H9 (cell line): Measurements from ENCODE around the gene CDKAL1. TPM values are rescaled to one million over a fixed set of nuclear protein-coding genes. Genes with fewer than 3 reads are reported as not detected.

Experiments used
- DNase-seq: peaks from one replicate; pipeline ENCODE4 v3.0.0-alpha.2; 2017
- H2AFZ ChIP-seq: one replicate; pipeline ENCODE4 v1.6.1; 2013; ENCODE audit warnings: mild to moderate bottlenecking, low read length, control low read depth, moderate library complexity
- H2AK5ac ChIP-seq: 2 replicates; pipeline ENCODE4 v1.6.1; 2013; ENCODE audit warnings: low read length, control low read depth, mixed read lengths; ENCODE audit not compliant: insufficient read length
- H2BK120ac ChIP-seq: one replicate; pipeline ENCODE4 v1.6.1; 2013; ENCODE audit warnings: low read depth, mild to moderate bottlenecking, low read length, control low read depth, inconsistent platforms; ENCODE audit not compliant: poor library complexity, severe bottlenecking
- H2BK12ac ChIP-seq: 2 replicates; pipeline ENCODE4 v1.6.1; 2013; ENCODE audit warnings: low read length, control low read depth, mixed read lengths, low read depth; ENCODE audit not compliant: insufficient read length
- H2BK15ac ChIP-seq: 2 replicates; pipeline ENCODE4 v1.6.1; 2013; ENCODE audit warnings: low read depth, low read length, control low read depth
- H2BK20ac ChIP-seq: one replicate; pipeline ENCODE4 v1.6.1; 2013; ENCODE audit warnings: low read depth, mild to moderate bottlenecking, low read length, control low read depth, inconsistent platforms; ENCODE audit not compliant: poor library complexity, severe bottlenecking
- H2BK5ac ChIP-seq: 2 replicates; pipeline ENCODE4 v1.6.1; 2013; ENCODE audit warnings: low read length, control low read depth, mixed read lengths; ENCODE audit not compliant: insufficient read length
- H3K14ac ChIP-seq: 2 replicates; pipeline ENCODE4 v1.6.1; 2013; ENCODE audit warnings: low read length, control low read depth; ENCODE audit not compliant: insufficient read depth
- H3K18ac ChIP-seq: 2 replicates; pipeline ENCODE4 v1.6.1; 2013; ENCODE audit warnings: low read depth, mild to moderate bottlenecking, mixed read lengths, low read length, control low read depth; ENCODE audit not compliant: insufficient read length
- H3K23ac ChIP-seq: 2 replicates; pipeline ENCODE4 v1.6.1; 2013; ENCODE audit warnings: low read length, control low read depth, mixed read lengths, low read depth; ENCODE audit not compliant: insufficient read length
- H3K23me2 ChIP-seq: 2 replicates; pipeline ENCODE4 v1.6.1; 2013; ENCODE audit warnings: low read depth, mild to moderate bottlenecking, mixed read lengths, low read length, control low read depth; ENCODE audit not compliant: insufficient read length, poor library complexity, severe bottlenecking
- H3K27ac ChIP-seq: 2 replicates; pipeline ENCODE4 v1.5.1; 2013; ENCODE audit warnings: low read length, control low read depth, mixed read lengths, low read depth; ENCODE audit not compliant: insufficient read length
- H3K27me3 ChIP-seq: 2 replicates; pipeline ENCODE4 v1.6.1; 2013; ENCODE audit warnings: low read length, control low read depth, inconsistent platforms; ENCODE audit not compliant: insufficient read depth
- H3K4ac ChIP-seq: 2 replicates; pipeline ENCODE4 v1.6.1; 2013; ENCODE audit warnings: low read depth, mild to moderate bottlenecking, control low read depth, inconsistent platforms, low read length, moderate library complexity
- H3K4me1 ChIP-seq: 2 replicates; pipeline ENCODE4 v1.6.1; 2013; ENCODE audit warnings: low read length, control low read depth, inconsistent platforms; ENCODE audit not compliant: insufficient read depth
- H3K4me2 ChIP-seq: 2 replicates; pipeline ENCODE4 v1.6.1; 2013; ENCODE audit warnings: low read length, control low read depth, mixed read lengths; ENCODE audit not compliant: insufficient read length, insufficient read depth
- H3K56ac ChIP-seq: 2 replicates; pipeline ENCODE4 v1.6.1; 2013; ENCODE audit warnings: low read depth, mild to moderate bottlenecking, mixed read lengths, low read length, control low read depth; ENCODE audit not compliant: insufficient read length
- H3K79me1 ChIP-seq: 2 replicates; pipeline ENCODE4 v1.6.1; 2013; ENCODE audit warnings: low read depth, mild to moderate bottlenecking, moderate library complexity, low read length, control low read depth, inconsistent platforms; ENCODE audit not compliant: insufficient read depth, poor library complexity, severe bottlenecking
- H3K79me2 ChIP-seq: 2 replicates; pipeline ENCODE4 v1.6.1; 2013; ENCODE audit warnings: low read length, control low read depth, inconsistent platforms; ENCODE audit not compliant: insufficient read depth
- H3K9ac ChIP-seq: 2 replicates; pipeline ENCODE4 v1.6.1; 2013; ENCODE audit warnings: low read length, control low read depth, mixed read lengths; ENCODE audit not compliant: insufficient read length; ENCODE audit errors: extremely low read depth
- H3K9me3 ChIP-seq: one replicate; pipeline ENCODE4 v1.6.1; 2013; ENCODE audit warnings: low read depth, low read length, inconsistent platforms; ENCODE audit not compliant: control insufficient read depth
- H3T11ph ChIP-seq: one replicate; pipeline ENCODE4 v1.6.1; 2013; ENCODE audit warnings: mild to moderate bottlenecking, low read length, control low read depth, inconsistent platforms
- H4K20me1 ChIP-seq: one replicate; pipeline ENCODE4 v1.6.1; 2013; ENCODE audit not compliant: control insufficient read depth, insufficient read length, insufficient read depth
- H4K5ac ChIP-seq: 2 replicates; pipeline ENCODE4 v1.6.1; 2013; ENCODE audit warnings: low read depth, mild to moderate bottlenecking, mixed read lengths, low read length, control low read depth; ENCODE audit not compliant: insufficient read length
- H4K8ac ChIP-seq: replicated peaks from 2 replicates; pipeline ENCODE4 v1.6.1; 2013; ENCODE audit warnings: low read length, control low read depth, mixed read lengths, low read depth; ENCODE audit not compliant: insufficient read length
- H4K91ac ChIP-seq: 2 replicates; pipeline ENCODE4 v1.6.1; 2013; ENCODE audit warnings: low read depth, mild to moderate bottlenecking, moderate library complexity, mixed read lengths, low read length, control low read depth; ENCODE audit not compliant: insufficient read length
- H3K27ac Mint-ChIP-seq, 3 experiments: 2 replicates in 2 of 3; 3 replicates in 1 of 3; pipeline ENCODE4 v1.8.0; 2020 to 2021; ENCODE audit warnings: mixed read lengths in 3 of 3, mild to moderate bottlenecking in 1 of 3, moderate library complexity in 1 of 3
- H3K27me3 Mint-ChIP-seq: 2 replicates; pipeline ENCODE4 v1.8.0; 2021; ENCODE audit warnings: low read depth, mild to moderate bottlenecking, moderate library complexity, mixed read lengths
- H3K36me3 Mint-ChIP-seq, 3 experiments: 2 replicates in 2 of 3; 3 replicates in 1 of 3; pipeline ENCODE4 v1.8.0; 2020 to 2021; ENCODE audit warnings: low read depth in 3 of 3, mixed read lengths in 3 of 3; ENCODE audit not compliant: insufficient read depth in 1 of 3
- H3K4me1 Mint-ChIP-seq, 2 experiments: 2 replicates each; pipeline ENCODE4 v1.8.0; 2020; ENCODE audit warnings: mixed read lengths in 2 of 2
- H3K4me3 Mint-ChIP-seq, 2 experiments: 2 replicates in 1 of 2; 3 replicates in 1 of 2; pipeline ENCODE4 v1.8.0; 2020 to 2021; ENCODE audit warnings: mild to moderate bottlenecking in 2 of 2, mixed read lengths in 2 of 2, moderate library complexity in 1 of 2
- H3K9me3 Mint-ChIP-seq, 2 experiments: 2 replicates in 1 of 2; 3 replicates in 1 of 2; pipeline ENCODE4 v1.8.0; 2020; ENCODE audit warnings: mild to moderate bottlenecking in 2 of 2, mixed read lengths in 2 of 2, moderate library complexity in 1 of 2
- WGBS: extraction: QIAGEN DNeasy Blood & Tissue Kit; methylation state at CpG from one replicate; pipeline ENCODE4 v1.1.7; 2013; ENCODE audit warnings: missing lambda C conversion rate, low lambda C conversion rate, mixed read lengths; ENCODE audit not compliant: insufficient read length; ENCODE audit errors: extremely low coverage; 5-methylcytosine and 5-hydroxymethylcytosine counted together
- total RNA-seq: library from RNA; stranded (reverse); gene quantifications from 2 replicates; pipeline ENCODE4 v1.2.1, GENCODE V29; 2021
- TF ChIP-seq, protein P1 (sequence below): fragments of 200-600 bp; sonication (generic); conservative IDR thresholded peaks from 3 replicates; pipeline ENCODE4 v1.8.0; 2021; ENCODE audit warnings: antibody characterized with exemption, mild to moderate bottlenecking

Gene CDKAL1
- total RNA-seq, 1 experiment from 2014 or later: 23.0 TPM

GRCh38 chr6:20487669-20488375 lies 46.4 kb upstream of the CDKAL1 start:
- TF ChIP-seq, protein P1, sequence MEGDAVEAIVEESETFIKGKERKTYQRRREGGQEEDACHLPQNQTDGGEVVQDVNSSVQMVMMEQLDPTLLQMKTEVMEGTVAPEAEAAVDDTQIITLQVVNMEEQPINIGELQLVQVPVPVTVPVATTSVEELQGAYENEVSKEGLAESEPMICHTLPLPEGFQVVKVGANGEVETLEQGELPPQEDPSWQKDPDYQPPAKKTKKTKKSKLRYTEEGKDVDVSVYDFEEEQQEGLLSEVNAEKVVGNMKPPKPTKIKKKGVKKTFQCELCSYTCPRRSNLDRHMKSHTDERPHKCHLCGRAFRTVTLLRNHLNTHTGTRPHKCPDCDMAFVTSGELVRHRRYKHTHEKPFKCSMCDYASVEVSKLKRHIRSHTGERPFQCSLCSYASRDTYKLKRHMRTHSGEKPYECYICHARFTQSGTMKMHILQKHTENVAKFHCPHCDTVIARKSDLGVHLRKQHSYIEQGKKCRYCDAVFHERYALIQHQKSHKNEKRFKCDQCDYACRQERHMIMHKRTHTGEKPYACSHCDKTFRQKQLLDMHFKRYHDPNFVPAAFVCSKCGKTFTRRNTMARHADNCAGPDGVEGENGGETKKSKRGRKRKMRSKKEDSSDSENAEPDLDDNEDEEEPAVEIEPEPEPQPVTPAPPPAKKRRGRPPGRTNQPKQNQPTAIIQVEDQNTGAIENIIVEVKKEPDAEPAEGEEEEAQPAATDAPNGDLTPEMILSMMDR: no peak
- Histone ChIP-seq H2AK5ac (no peak overlapping the region), H3K23me2 (no peaks in the 10 kb centered on the region), H2BK12ac (no peak overlapping the region), H4K20me1 (no peaks in the 10 kb centered on the region), H2BK120ac (no peak overlapping the region), H4K5ac (no peak overlapping the region), H3K9me3 (no peaks in the 10 kb centered on the region), H3K9ac (no peak overlapping the region), H2BK15ac (no peak overlapping the region), H3T11ph (no peak overlapping the region), H2BK20ac (no peak overlapping the region), H3K18ac (no peak overlapping the region), H3K27me3 (no peaks in the 10 kb centered on the region), H3K14ac (no peak overlapping the region), H2AFZ (no peak overlapping the region), H3K79me1 (no peaks in the 10 kb centered on the region), H4K8ac (no peak overlapping the region), H3K27ac (no peak overlapping the region), H3K4me1 (no peaks in the 10 kb centered on the region), H3K23ac (no peak overlapping the region), H2BK5ac (no peak overlapping the region), H3K4ac (no peak overlapping the region), H3K4me2 (no peak overlapping the region), H4K91ac (no peak overlapping the region), H3K56ac (no peak overlapping the region), H3K79me2 (no peaks in the 10 kb centered on the region)
- peaks cover 26% of the 10 kb centered on the region in 2 experiments for H3K4me1 Mint-ChIP-seq
- H3K4me3 Mint-ChIP-seq: no peak overlapping the region
- H3K36me3 Mint-ChIP-seq: peaks cover 66 to 95% (median 88%) of the 10 kb centered on the region in 3 experiments
- no CpG with 5 or more reads among the region's 6 CpGs for WGBS
- DNase-seq: no peak
- 0 out of 7 replicates have a peak overlapping the region, but pooled peaks of 2 of the 3 experiments have one; percentile 34 to 42 for H3K27ac Mint-ChIP-seq
- H3K27me3 Mint-ChIP-seq: no peaks in the 10 kb centered on the region; the same call in 1 of the 2 replicates
- no peaks in the 10 kb centered on the region for H3K9me3 Mint-ChIP-seq
